Liver (tissue), 9 donors: ENCODE measurements around the gene LHFPL6. TPM values are rescaled to one million over a fixed set of nuclear protein-coding genes. Genes with fewer than 3 reads are reported as not detected.

Experiments used
- DNase-seq: peaks from one replicate; pipeline ENCODE4 v3.0.0-alpha.2; 2017; ENCODE audit warnings: low spot score
- H3K27ac ChIP-seq, 2 donors: one replicate each; pipeline ENCODE4 v1.7.0; 2013; ENCODE audit warnings: inconsistent platforms in 2 of 2, low read length in 2 of 2, control low read depth in 1 of 2, low read depth in 1 of 2, mild to moderate bottlenecking in 1 of 2
- H3K27me3 ChIP-seq, 4 donors: one replicate each; pipeline versions ENCODE4 v1.6.1 to v1.7.0; 2013; ENCODE audit warnings: low read length in 3 of 4, inconsistent platforms in 1 of 4, mild to moderate bottlenecking in 1 of 4, moderate library complexity in 1 of 4; ENCODE audit not compliant: control insufficient read depth in 4 of 4, insufficient read depth in 4 of 4
- H3K36me3 ChIP-seq, 4 donors: one replicate each; pipeline versions ENCODE4 v1.6.1 to v1.7.0; 2013; ENCODE audit warnings: low read length in 3 of 4, mild to moderate bottlenecking in 3 of 4, low read depth in 1 of 4, moderate library complexity in 1 of 4; ENCODE audit not compliant: control insufficient read depth in 4 of 4, insufficient read depth in 3 of 4
- H3K4me1 ChIP-seq, 4 donors: one replicate each; pipeline versions ENCODE4 v1.6.1 to v1.7.0; 2013; ENCODE audit warnings: low read length in 3 of 4, mild to moderate bottlenecking in 3 of 4, moderate library complexity in 1 of 4; ENCODE audit not compliant: control insufficient read depth in 4 of 4, insufficient read depth in 4 of 4
- H3K4me3 ChIP-seq, 3 donors: one replicate each; pipeline versions ENCODE4 v1.6.1 to v1.7.0; 2013; ENCODE audit warnings: low read length in 3 of 3, control low read depth in 1 of 3, low read depth in 1 of 3, mild to moderate bottlenecking in 1 of 3
- H3K9ac ChIP-seq, 2 donors: one replicate each; pipeline ENCODE4 v1.7.0; 2013; ENCODE audit warnings: low read length in 2 of 2, mild to moderate bottlenecking in 2 of 2, moderate library complexity in 2 of 2, control low read depth in 1 of 2, low read depth in 1 of 2
- H3K9me3 ChIP-seq, 4 donors: one replicate each; pipeline versions ENCODE4 v1.6.1 to v1.7.0; 2013; ENCODE audit warnings: low read length in 3 of 4; ENCODE audit not compliant: control insufficient read depth in 4 of 4
- EGR1 ChIP-seq, 2 donors: IDR thresholded peaks; 2 replicates each; pipeline ENCODE4 v1.6.1; 2016 to 2018; ENCODE audit warnings: antibody characterized with exemption in 2 of 2, low read depth in 2 of 2
- FOXA1 ChIP-seq: IDR thresholded peaks from 2 replicates; pipeline ENCODE4 v1.6.1; 2016; ENCODE audit warnings: antibody characterized with exemption
- GABPA ChIP-seq, 2 donors: IDR thresholded peaks in 1 of 2; conservative IDR thresholded peaks in 1 of 2; 2 replicates each; pipeline ENCODE4 v1.6.1; 2016; ENCODE audit warnings: antibody characterized with exemption in 2 of 2, mild to moderate bottlenecking in 1 of 2, moderate library complexity in 1 of 2
- HNF4A ChIP-seq, 2 donors: conservative IDR thresholded peaks; 2 replicates each; pipeline ENCODE4 v1.6.1; 2016; ENCODE audit warnings: antibody characterized with exemption in 2 of 2, mild to moderate bottlenecking in 2 of 2
- HNF4G ChIP-seq: IDR thresholded peaks from 2 replicates; pipeline ENCODE4 v1.6.1; 2016; ENCODE audit warnings: antibody characterized with exemption
- JUND ChIP-seq, 2 donors: IDR thresholded peaks; 2 replicates each; pipeline ENCODE4 v1.6.1; 2016; ENCODE audit warnings: antibody characterized with exemption in 2 of 2
- NR2F2 ChIP-seq: IDR thresholded peaks from 2 replicates; pipeline ENCODE4 v1.6.1; 2016; ENCODE audit warnings: antibody characterized with exemption
- RAD21 ChIP-seq, 2 donors: IDR thresholded peaks; 2 replicates each; pipeline ENCODE4 v1.6.1; 2016; ENCODE audit warnings: antibody characterized with exemption in 2 of 2, mild to moderate bottlenecking in 2 of 2
- RXRA ChIP-seq, 2 donors: IDR thresholded peaks; 2 replicates each; pipeline ENCODE4 v1.6.1; 2017 to 2018; ENCODE audit warnings: antibody characterized with exemption in 2 of 2, mild to moderate bottlenecking in 1 of 2
- SP1 ChIP-seq: IDR thresholded peaks from 2 replicates; pipeline ENCODE4 v1.6.1; 2018; ENCODE audit warnings: antibody characterized with exemption, mild to moderate bottlenecking
- TAF1 ChIP-seq: conservative IDR thresholded peaks from 2 replicates; pipeline ENCODE4 v1.6.1; 2016; ENCODE audit warnings: antibody characterized with exemption, mild to moderate bottlenecking
- WGBS: extraction: QIAGEN DNeasy Blood & Tissue Kit; methylation state at CpG from one replicate; pipeline ENCODE4 v1.1.7; 2013; 5-methylcytosine and 5-hydroxymethylcytosine counted together
- polyA plus RNA-seq, 2 donors: library from polyadenylated mRNA; stranded (reverse) in 1 of 2; unstranded in 1 of 2; fragments of 200-250 nt in 1 of 2; fragments of >200 nt in 1 of 2; fragmentation: Nextera tagmentation in 1 of 2; extraction: Ambion mirVana in 1 of 2; gene quantifications; one replicate each; pipeline versions ENCODE4 v1.2.1 to v1.2.3, GENCODE V29; 2013 to 2015
- total RNA-seq, 2 donors: library from RNA; depleted of rRNA; stranded (reverse); fragments of >200 nt; gene quantifications; one replicate each; pipeline ENCODE4 v1.2.3, GENCODE V29; 2014
- TF ChIP-seq, protein P1 (sequence below): IDR thresholded peaks from 2 replicates; pipeline ENCODE4 v1.6.1; 2016; ENCODE audit warnings: antibody characterized with exemption
- TF ChIP-seq, protein P2 (sequence below): fragments of 150-350 bp; IDR thresholded peaks from 2 replicates; pipeline ENCODE4 v1.5.1; 2017; ENCODE audit warnings: improper control_type of control experiment, low read depth, low read length; ENCODE audit not compliant: missing input control
- TF ChIP-seq, protein P3 (sequence below): IDR thresholded peaks from 2 replicates; pipeline ENCODE4 v1.6.1; 2016; ENCODE audit warnings: antibody characterized with exemption
- TF ChIP-seq, protein P4 (sequence below): IDR thresholded peaks from 2 replicates; pipeline ENCODE4 v1.6.1; 2016; ENCODE audit warnings: antibody characterized with exemption, mild to moderate bottlenecking
- TF ChIP-seq, protein P5 (sequence below): IDR thresholded peaks from 2 replicates; pipeline ENCODE4 v1.6.1; 2016; ENCODE audit warnings: antibody characterized with exemption
- donor health status: healthy.
- donor health status: healthy.
- donor health status: healthy.
- donor health status: healthy.
- donor health status: healthy.

The LHFPL6 gene
- total and polyA plus RNA-seq, 4 donors: 2.6 to 8.3 (median 5.5) TPM

DNA sequence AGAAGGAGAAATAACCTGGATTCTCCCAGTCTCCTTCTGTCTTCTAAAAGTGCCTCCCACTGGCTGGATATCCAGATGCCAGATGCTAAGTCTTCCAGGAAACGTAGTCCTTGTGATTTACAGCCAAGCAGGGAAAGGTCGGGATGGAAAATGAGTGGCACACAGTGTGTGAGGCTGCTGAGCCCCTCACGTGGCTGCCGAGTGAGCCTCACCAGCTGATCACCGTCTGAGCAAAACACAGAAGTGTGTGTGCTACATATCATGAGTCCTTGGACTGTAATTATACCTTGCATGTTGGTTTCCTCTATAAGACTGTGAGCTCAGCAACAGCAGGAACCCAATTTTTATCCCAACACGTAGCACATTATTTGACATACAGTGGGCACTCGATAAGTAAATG lies 15.1 kb downstream of the LHFPL6 start:
- H3K27ac ChIP-seq: no peak overlapping the region
- no peak overlapping the region for H3K9ac ChIP-seq
- H3K9me3 ChIP-seq: no peaks in the 10 kb centered on the region
- H3K4me3 ChIP-seq: no peak overlapping the region
- WGBS: 75% methylated on average over 7 of the region's 7 CpGs
- H3K4me1 ChIP-seq: no peaks in the 10 kb centered on the region
- H3K27me3 ChIP-seq: no peaks in the 10 kb centered on the region
- TF ChIP-seq HNF4G: no peak
- no peak for TF ChIP-seq EGR1 (IDR thresholded peaks at IDR 0.05; ENCODE audit: low read depth in 2 of 2)
- no peak for TF ChIP-seq GABPA (IDR thresholded peaks at IDR 0.05 in 1 of 2, conservative IDR thresholded peaks at IDR 0.05 in 1 of 2)
- no peak for TF ChIP-seq HNF4A (conservative IDR thresholded peaks at IDR 0.05)
- TF ChIP-seq SP1: no peak
- TF ChIP-seq, protein P1, sequence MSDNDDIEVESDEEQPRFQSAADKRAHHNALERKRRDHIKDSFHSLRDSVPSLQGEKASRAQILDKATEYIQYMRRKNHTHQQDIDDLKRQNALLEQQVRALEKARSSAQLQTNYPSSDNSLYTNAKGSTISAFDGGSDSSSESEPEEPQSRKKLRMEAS: no peak
- TF ChIP-seq, protein P2, sequence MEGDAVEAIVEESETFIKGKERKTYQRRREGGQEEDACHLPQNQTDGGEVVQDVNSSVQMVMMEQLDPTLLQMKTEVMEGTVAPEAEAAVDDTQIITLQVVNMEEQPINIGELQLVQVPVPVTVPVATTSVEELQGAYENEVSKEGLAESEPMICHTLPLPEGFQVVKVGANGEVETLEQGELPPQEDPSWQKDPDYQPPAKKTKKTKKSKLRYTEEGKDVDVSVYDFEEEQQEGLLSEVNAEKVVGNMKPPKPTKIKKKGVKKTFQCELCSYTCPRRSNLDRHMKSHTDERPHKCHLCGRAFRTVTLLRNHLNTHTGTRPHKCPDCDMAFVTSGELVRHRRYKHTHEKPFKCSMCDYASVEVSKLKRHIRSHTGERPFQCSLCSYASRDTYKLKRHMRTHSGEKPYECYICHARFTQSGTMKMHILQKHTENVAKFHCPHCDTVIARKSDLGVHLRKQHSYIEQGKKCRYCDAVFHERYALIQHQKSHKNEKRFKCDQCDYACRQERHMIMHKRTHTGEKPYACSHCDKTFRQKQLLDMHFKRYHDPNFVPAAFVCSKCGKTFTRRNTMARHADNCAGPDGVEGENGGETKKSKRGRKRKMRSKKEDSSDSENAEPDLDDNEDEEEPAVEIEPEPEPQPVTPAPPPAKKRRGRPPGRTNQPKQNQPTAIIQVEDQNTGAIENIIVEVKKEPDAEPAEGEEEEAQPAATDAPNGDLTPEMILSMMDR: no peak
- no peak for TF ChIP-seq RXRA (IDR thresholded peaks at IDR 0.05)
- TF ChIP-seq, protein P3, sequence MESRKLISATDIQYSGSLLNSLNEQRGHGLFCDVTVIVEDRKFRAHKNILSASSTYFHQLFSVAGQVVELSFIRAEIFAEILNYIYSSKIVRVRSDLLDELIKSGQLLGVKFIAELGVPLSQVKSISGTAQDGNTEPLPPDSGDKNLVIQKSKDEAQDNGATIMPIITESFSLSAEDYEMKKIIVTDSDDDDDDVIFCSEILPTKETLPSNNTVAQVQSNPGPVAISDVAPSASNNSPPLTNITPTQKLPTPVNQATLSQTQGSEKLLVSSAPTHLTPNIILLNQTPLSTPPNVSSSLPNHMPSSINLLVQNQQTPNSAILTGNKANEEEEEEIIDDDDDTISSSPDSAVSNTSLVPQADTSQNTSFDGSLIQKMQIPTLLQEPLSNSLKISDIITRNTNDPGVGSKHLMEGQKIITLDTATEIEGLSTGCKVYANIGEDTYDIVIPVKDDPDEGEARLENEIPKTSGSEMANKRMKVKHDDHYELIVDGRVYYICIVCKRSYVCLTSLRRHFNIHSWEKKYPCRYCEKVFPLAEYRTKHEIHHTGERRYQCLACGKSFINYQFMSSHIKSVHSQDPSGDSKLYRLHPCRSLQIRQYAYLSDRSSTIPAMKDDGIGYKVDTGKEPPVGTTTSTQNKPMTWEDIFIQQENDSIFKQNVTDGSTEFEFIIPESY: no peak
- no peak for TF ChIP-seq NR2F2
- TF ChIP-seq JUND (IDR thresholded peaks at IDR 0.05): no peak
- no peak for TF ChIP-seq RAD21 (IDR thresholded peaks at IDR 0.05)
- TF ChIP-seq TAF1: no peak
- TF ChIP-seq, protein P4, sequence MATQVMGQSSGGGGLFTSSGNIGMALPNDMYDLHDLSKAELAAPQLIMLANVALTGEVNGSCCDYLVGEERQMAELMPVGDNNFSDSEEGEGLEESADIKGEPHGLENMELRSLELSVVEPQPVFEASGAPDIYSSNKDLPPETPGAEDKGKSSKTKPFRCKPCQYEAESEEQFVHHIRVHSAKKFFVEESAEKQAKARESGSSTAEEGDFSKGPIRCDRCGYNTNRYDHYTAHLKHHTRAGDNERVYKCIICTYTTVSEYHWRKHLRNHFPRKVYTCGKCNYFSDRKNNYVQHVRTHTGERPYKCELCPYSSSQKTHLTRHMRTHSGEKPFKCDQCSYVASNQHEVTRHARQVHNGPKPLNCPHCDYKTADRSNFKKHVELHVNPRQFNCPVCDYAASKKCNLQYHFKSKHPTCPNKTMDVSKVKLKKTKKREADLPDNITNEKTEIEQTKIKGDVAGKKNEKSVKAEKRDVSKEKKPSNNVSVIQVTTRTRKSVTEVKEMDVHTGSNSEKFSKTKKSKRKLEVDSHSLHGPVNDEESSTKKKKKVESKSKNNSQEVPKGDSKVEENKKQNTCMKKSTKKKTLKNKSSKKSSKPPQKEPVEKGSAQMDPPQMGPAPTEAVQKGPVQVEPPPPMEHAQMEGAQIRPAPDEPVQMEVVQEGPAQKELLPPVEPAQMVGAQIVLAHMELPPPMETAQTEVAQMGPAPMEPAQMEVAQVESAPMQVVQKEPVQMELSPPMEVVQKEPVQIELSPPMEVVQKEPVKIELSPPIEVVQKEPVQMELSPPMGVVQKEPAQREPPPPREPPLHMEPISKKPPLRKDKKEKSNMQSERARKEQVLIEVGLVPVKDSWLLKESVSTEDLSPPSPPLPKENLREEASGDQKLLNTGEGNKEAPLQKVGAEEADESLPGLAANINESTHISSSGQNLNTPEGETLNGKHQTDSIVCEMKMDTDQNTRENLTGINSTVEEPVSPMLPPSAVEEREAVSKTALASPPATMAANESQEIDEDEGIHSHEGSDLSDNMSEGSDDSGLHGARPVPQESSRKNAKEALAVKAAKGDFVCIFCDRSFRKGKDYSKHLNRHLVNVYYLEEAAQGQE: no peak
- TF ChIP-seq, protein P5, sequence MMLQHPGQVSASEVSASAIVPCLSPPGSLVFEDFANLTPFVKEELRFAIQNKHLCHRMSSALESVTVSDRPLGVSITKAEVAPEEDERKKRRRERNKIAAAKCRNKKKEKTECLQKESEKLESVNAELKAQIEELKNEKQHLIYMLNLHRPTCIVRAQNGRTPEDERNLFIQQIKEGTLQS: no peak
- TF ChIP-seq FOXA1: no peak
- no peak for DNase-seq
- no peaks in the 10 kb centered on the region for H3K36me3 ChIP-seq
